Activated naive CD8-positive, alpha-beta T cell treated with anti-CD3 and anti-CD28 coated beads for 36 hours (primary cell): ENCODE data around the gene HOOK2. TPM values are rescaled to one million over a fixed set of nuclear protein-coding genes. Genes with fewer than 3 reads are reported as not detected.
"Not testable (repeated sequence)": the region's sequence is repeated elsewhere in the genome, so short reads cannot be mapped to it uniquely, and the experiment has no call there.

Source experiments
- DNase-seq: peaks from one replicate; pipeline ENCODE4 v3.0.0; 2021
- H3K27ac Mint-ChIP-seq: one replicate; pipeline ENCODE4 v1.8.0; 2022; ENCODE audit warnings: mild to moderate bottlenecking, moderate library complexity, mixed read lengths
- H3K27me3 Mint-ChIP-seq: one replicate; pipeline ENCODE4 v1.8.0; 2022; ENCODE audit warnings: mild to moderate bottlenecking, mixed read lengths
- H3K36me3 Mint-ChIP-seq: one replicate; pipeline ENCODE4 v1.8.0; 2021; ENCODE audit warnings: mild to moderate bottlenecking, mixed read lengths
- H3K4me1 Mint-ChIP-seq: one replicate; pipeline ENCODE4 v1.8.0; 2021; ENCODE audit warnings: mixed read lengths
- H3K4me3 Mint-ChIP-seq: one replicate; pipeline ENCODE4 v1.8.0; 2022; ENCODE audit warnings: mild to moderate bottlenecking, moderate library complexity, mixed read lengths
- H3K9me3 Mint-ChIP-seq: one replicate; pipeline ENCODE4 v1.8.0; 2022; ENCODE audit warnings: mixed read lengths
- total RNA-seq, 2 experiments: library from RNA; stranded (reverse); gene quantifications; one replicate each; pipeline ENCODE4 v1.2.3, GENCODE V29; 2021

The HOOK2 gene
- total RNA-seq, 2 experiments from 2014 or later = 13.0 to 13.8 TPM

- DNase-seq, H3K27me3 Mint-ChIP-seq, H3K27ac Mint-ChIP-seq, H3K9me3 Mint-ChIP-seq, H3K4me3 Mint-ChIP-seq: not testable (repeated sequence)
- peaks cover 35% of the 10 kb centered on the region for H3K4me1 Mint-ChIP-seq
- H3K36me3 Mint-ChIP-seq = peaks cover 24% of the 10 kb centered on the region
These were observed 22.3 kb upstream of the HOOK2 start for GRCh38 chr19:12797607-12798006.

DNA sequence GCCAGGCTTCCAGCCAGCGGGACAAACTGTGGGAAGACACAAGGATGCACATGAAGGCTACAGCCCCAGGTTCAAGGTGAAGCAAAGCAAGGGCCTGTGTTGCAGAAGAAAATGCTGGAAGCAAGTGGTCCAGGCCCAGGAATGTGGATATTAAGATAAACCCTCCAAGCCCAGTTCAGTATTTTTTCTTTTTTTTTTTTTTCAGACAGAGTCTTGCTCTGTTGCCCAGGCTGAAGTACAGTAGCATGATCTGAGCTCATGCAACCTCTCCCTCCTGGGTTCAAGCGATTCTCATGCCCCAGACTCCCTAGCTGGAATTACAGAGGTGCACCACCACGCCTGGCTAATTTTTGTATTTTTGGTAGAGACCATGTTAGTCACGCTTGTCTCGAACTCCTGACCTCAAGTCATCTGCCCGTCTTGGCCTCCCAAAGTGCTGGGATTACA, 21.8 kb upstream of the HOOK2 start:
- DNase-seq = no peak
- Mint-ChIP-seq H3K4me1 (peaks cover 31% of the 10 kb centered on the region), H3K27ac (no peak overlapping the region), H3K9me3 (no peaks in the 10 kb centered on the region), H3K4me3 (no peak overlapping the region), H3K27me3 (no peaks in the 10 kb centered on the region), H3K36me3 (peaks cover 27% of the 10 kb centered on the region)

DNA sequence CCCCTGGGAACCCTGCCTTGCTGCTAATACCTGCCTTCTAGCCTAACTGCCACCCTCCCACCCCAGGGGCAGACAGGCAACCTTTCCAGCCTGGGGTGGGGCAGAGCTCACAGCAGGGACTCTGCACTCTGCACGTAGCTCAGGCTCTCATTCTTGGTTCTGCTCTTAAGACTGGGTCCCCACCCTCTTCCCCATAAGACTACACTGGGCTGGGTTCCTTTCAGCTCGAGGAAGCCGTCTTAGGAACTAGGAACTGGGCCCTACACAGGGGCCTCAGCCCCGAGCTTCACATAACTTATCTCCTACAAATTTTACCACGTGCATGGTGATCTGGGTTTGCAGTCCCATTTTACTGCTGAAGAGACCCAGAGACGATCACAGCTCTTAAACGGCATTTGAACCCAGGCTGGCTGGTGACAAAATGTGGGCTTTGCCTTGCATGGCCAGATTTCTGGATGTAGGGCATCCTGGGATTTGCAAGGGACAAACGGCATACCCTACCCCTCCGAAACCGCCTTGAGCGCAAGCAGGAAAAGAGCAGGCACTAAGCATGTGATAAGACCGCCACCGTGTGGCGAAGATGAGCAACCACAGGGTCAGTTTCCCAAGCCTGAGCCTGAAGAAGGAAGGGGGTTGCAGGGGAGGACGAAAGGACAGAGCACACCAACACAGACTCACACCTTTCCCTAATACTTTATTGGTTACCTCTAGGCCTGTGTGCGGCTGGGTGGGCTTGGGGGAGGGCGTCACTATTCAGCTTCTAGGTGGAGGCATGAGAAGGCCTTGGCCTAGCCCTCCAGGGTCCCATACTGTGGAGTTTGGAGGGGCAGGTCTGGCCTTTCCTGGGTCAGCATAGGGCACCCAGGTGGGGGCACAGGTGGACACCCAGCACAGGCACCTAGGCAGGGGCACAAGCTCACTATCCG, 21.1 kb upstream of the HOOK2 start:
- Mint-ChIP-seq H3K4me3 (peak overlapping the region; percentile 74), H3K27me3 (no peaks in the 10 kb centered on the region), H3K9me3 (no peaks in the 10 kb centered on the region), H3K27ac (peak overlapping the region; percentile 87), H3K4me1 (peaks cover 30% of the 10 kb centered on the region), H3K36me3 (peaks cover 31% of the 10 kb centered on the region)
- DNase-seq = peak; percentile 71

DNA sequence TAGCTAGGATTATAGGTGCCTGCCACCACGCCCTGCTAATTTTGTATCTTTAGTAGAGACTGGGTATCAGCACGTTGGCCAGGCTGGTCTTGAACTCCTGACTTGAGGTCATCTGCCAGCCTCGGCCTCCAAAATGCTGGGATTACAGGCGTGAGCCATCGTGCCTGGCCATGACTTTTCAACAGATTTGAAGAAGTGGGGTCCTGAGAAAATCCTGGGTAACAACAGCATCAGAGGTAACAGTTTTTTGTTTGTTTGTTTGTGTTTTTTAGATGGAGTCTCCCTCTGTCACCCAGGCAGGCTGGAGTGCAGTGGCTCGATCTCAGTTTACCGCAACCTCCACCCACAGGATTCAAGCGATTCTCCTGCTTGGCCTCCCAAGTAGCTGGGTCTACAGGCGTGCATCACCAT, 19.6 kb upstream of the HOOK2 start:
- Mint-ChIP-seq H3K27me3 (no peaks in the 10 kb centered on the region), H3K27ac (peak overlapping the region; percentile 94), H3K9me3 (no peaks in the 10 kb centered on the region), H3K4me3 (peak overlapping the region; percentile 80), H3K36me3 (peaks cover 23% of the 10 kb centered on the region), H3K4me1 (peaks cover 34% of the 10 kb centered on the region)
- DNase-seq = no peak

DNA sequence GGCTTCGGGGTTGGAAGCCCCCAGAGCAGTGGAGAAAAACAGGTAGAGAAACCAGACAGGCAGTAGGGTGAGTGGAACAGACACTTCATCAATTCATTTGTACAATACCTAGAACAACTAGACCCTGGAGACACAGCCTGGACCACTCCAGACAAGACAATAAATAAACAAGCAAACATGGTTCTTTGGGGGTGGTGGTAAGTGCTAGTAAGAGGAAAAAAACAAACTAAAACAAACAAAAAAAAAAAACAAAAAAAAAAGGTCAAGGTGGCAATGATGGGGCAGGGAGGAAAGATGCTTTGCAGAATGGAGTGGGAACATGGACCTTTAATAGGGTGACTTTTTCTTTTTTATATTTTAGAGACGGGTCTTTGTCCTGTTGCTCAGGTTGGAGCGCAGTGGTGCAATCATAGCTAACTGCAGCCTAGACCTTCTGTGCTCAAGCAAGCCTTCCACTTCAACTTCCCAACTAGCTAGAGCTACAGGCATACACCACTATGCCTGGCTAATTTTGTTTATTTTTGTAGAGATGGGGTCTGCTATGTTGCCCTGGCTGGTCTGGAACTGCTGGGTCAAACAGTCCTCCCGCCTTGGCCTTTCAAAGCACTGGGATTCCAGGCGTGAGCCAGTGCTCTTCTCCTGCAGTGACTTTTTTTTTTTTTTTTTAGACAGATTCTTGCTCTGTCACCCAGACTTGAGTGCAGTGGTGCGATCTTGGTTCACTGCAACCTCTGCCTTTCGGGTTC, 19.0 kb upstream of the HOOK2 start:
- Mint-ChIP-seq H3K27ac (peak overlapping the region; percentile 94), H3K4me1 (peaks cover 34% of the 10 kb centered on the region), H3K4me3 (peak overlapping the region; percentile 80), H3K27me3 (no peaks in the 10 kb centered on the region), H3K9me3 (no peaks in the 10 kb centered on the region), H3K36me3 (peaks cover 23% of the 10 kb centered on the region)
- DNase-seq = no peak

- Mint-ChIP-seq H3K4me3 (peak overlapping the region; percentile 95), H3K4me1 (peaks cover 41% of the 10 kb centered on the region), H3K9me3 (no peaks in the 10 kb centered on the region)
These were observed 18.2 kb upstream of the HOOK2 start for GRCh38 chr19:12793290-12794195.

GRCh38 chr19:12792853-12793289, 17.5 kb upstream of the HOOK2 start:
- H3K36me3 Mint-ChIP-seq = peaks cover 23% of the 10 kb centered on the region
- H3K27ac Mint-ChIP-seq = peak overlapping the region; percentile 98
- H3K4me3 Mint-ChIP-seq = peak overlapping the region; percentile 95
- H3K9me3 Mint-ChIP-seq = no peaks in the 10 kb centered on the region
- H3K27me3 Mint-ChIP-seq = no peaks in the 10 kb centered on the region
- DNase-seq = no peak
- H3K4me1 Mint-ChIP-seq = peaks cover 47% of the 10 kb centered on the region

More at GRCh38 chr19:12793290-12794195, 18.2 kb upstream of the HOOK2 start:
- H3K27me3 Mint-ChIP-seq = no peaks in the 10 kb centered on the region
- peaks cover 23% of the 10 kb centered on the region for H3K36me3 Mint-ChIP-seq
- H3K27ac Mint-ChIP-seq = peak overlapping the region; percentile 98
- DNase-seq = peak; percentile 95

DNA sequence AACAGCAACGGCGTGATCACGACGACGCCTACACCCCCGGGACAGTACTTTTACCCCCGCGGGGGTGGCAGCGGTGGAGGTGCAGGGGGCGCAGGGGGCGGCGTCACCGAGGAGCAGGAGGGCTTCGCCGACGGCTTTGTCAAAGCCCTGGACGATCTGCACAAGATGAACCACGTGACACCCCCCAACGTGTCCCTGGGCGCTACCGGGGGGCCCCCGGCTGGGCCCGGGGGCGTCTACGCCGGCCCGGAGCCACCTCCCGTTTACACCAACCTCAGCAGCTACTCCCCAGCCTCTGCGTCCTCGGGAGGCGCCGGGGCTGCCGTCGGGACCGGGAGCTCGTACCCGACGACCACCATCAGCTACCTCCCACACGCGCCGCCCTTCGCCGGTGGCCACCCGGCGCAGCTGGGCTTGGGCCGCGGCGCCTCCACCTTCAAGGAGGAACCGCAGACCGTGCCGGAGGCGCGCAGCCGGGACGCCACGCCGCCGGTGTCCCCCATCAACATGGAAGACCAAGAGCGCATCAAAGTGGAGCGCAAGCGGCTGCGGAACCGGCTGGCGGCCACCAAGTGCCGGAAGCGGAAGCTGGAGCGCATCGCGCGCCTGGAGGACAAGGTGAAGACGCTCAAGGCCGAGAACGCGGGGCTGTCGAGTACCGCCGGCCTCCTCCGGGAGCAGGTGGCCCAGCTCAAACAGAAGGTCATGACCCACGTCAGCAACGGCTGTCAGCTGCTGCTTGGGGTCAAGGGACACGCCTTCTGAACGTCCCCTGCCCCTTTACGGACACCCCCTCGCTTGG, 16.9 kb upstream of the HOOK2 start:
- Mint-ChIP-seq H3K4me1 (peaks cover 47% of the 10 kb centered on the region), H3K9me3 (no peaks in the 10 kb centered on the region)

GRCh38 chr19:12791345-12792050, 16.1 kb upstream of the HOOK2 start, which contains the start of gene JUNB:
TSS of gene JUNB (plus strand) at chr19:12791486. CDS start at chr19:12791772, 286 bp downstream.
- peak within 1 kb of the TSS; percentile 95 for H3K4me3 Mint-ChIP-seq
- H3K36me3 Mint-ChIP-seq = peaks cover 20% of the 10 kb centered on the region
- peak; percentile 97 for DNase-seq
- no peaks in the 10 kb centered on the region for H3K27me3 Mint-ChIP-seq
- peaks cover 45% of the 10 kb centered on the region for H3K4me1 Mint-ChIP-seq
- H3K9me3 Mint-ChIP-seq = no peaks in the 10 kb centered on the region
- H3K27ac Mint-ChIP-seq = peak within 1 kb of the TSS; percentile 98

More for the DNA sequence above, 16.9 kb upstream of the HOOK2 start:
- H3K27me3 Mint-ChIP-seq = no peaks in the 10 kb centered on the region
- H3K36me3 Mint-ChIP-seq = peaks cover 23% of the 10 kb centered on the region
- H3K27ac Mint-ChIP-seq = peak overlapping the region; percentile 98
- DNase-seq = peak; percentile 85
- H3K4me3 Mint-ChIP-seq = peak overlapping the region; percentile 95

DNA sequence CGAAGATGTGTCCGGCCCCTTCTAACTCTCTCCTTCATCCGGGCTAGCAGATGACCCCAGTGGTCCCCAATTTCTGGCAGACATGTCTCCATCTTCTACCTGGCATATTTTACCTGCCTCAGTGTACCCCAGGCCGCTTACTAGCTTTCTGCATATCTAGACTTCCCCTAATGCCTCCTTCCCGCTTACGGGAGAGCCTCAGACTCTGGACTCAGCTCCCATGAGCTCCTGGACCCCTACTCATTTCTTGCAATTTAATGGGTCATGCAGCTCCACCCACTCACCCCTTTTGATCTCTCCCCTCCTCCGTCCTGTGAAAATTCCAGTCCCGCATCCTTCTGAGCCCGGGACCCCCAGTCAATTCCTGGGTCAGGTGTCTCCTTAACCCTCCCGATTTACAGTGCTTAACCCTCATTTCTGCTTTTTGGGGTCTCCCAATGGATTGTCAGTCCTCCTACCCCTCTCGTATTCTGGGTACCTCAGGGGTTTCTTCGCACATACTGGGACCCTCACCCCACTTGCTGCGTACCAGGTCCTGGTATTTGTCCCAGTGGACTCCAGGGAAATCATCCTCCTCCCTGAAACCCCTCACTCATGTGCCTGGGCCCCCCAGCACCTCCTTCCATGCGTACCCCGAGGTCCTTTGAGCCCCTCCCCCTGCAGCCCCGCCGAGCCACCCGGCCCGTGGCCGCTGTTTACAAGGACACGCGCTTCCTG, 15.4 kb upstream of the HOOK2 start:
- peak overlapping the region; percentile 98 for H3K27ac Mint-ChIP-seq
- peaks cover 20% of the 10 kb centered on the region for H3K36me3 Mint-ChIP-seq
- no peaks in the 10 kb centered on the region for H3K9me3 Mint-ChIP-seq
- H3K4me3 Mint-ChIP-seq = peak overlapping the region; percentile 95
- peaks cover 39% of the 10 kb centered on the region for H3K4me1 Mint-ChIP-seq
- H3K27me3 Mint-ChIP-seq = no peaks in the 10 kb centered on the region
- DNase-seq = no peak

- H3K4me1 Mint-ChIP-seq = peaks cover 36% of the 10 kb centered on the region
These were observed 14.7 kb upstream of the HOOK2 start for GRCh38 chr19:12789904-12790619.

More at GRCh38 chr19:12789904-12790619, 14.7 kb upstream of the HOOK2 start:
- no peaks in the 10 kb centered on the region for H3K9me3 Mint-ChIP-seq
- H3K27ac Mint-ChIP-seq = peak overlapping the region; percentile 98
- no peaks in the 10 kb centered on the region for H3K27me3 Mint-ChIP-seq
- DNase-seq = peak; percentile 99
- H3K36me3 Mint-ChIP-seq = peaks cover 20% of the 10 kb centered on the region
- H3K4me3 Mint-ChIP-seq = peak overlapping the region; percentile 95
